Stimulated activated CD4-positive, alpha-beta T cell treated with anti-CD3 and anti-CD28 coated beads, Interleukin-1b, Interleukin-23, amount 100 ng/mL, for 24 hours (primary cell): ENCODE data around the gene IRF7.
A peak's percentile ranks its signal among the peaks of the same experiment; 100 is the strongest.

Experiments
- DNase-seq, 4 experiments: peaks; one replicate each; pipeline ENCODE4 v3.0.0-alpha.2; 2020; ENCODE audit warnings: low read depth in 4 of 4, low spot score in 1 of 4

IRF7 gene

DNA sequence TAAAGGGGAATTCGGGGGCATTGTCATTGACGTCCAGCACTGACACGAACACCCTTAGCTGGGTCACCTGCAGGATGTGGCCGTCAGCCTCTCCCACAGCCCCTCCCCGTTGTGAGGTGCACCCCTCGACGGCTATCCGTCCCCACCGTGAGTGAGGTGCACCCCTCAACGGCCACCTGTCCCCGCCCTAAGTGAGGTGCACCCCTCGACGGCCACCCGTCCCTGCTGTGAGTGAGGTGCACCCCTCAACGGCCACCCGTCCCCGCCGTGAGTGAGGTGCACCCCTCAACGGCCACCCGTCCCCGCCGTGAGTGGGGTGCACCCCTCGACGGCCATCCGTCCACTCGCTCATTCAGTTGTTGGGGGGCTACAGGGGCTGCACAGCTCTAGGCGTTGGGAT, 6.1 kb upstream of the IRF7 start:
- DNase-seq: no peak

DNA sequence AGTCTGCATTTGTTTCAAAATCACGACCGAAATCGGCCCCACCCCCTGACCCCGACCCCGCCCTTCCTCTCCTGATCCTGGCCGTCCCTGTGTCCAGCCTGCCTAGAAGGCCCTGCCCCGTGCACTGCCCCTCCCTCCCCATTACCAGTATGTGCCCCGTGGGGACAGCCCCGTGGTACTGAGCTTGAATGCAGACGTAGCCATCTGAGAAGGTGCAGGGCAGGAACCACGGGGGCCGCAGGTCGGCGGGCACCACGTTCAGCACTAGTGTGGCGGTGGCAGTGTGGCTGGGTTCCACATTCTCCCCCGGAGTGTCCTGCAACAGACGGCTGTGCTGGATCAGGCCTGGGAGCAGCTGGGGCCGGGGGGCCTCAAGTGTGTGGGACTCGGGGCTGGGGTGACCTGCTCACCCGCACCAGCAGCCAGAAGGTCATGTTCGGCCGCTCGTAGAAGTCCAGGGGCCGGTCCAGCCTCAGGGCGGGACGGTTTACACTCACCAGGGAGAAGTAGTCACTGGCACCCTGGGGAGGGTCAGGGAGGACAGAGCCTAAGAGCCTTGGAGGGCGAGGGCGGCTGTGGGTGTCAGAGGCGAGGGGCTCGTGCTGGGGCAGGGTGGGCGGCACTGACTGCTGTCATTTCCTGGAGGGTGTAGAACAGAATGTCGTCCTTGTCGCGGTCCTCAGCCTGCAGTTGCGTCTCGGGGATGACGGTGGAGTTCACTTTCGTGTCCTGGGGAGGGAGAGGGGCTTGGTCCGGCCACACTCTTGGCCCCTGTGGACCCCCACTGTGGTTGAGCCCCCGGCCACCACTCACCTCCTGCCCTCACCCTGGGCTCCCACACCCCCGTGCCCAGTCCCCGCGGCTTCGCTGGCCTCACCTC, 5.4 kb upstream of the IRF7 start:
- DNase-seq: no peak

DNA sequence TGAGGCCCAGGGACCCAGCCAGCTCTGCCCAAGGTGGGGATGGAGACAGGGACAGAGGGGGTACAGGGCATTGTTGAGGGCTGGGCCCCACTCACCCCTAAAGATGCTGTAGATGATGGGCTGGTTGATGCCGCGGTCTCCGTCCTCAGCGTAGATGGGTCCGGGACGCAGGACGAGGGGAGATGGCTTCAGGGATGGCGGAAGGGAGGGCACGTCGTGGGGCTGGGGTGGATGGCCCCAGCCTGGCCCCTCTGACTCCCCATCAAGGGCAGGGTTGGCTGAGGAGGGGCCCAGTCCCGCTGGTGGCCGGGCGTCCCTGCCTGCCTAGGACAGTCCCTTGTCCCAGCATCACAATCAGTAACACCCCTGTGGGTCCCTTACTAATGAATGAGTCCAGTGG, 4.5 kb upstream of the IRF7 start:
- no peak for DNase-seq

DNA sequence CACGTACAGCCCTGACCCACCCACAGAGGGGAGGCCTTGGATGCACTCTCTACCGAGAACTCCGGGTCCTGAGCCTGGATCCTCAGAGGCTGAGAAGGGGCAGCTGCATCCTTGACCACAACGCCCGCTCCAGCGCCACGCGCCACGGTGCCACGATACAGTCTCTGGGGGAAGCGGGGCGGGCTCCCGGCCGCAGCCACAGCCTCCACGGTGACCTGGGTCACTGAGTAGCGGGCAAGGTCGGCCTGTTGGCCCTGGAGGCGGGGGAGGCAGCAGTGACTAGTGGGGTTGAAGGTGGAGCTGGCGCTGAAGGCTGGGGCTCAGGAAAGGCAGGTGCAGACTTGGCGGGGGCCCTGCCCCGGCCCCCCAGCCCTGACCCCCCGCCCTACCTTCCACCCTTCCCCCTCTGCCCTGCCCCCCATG, 3.9 kb upstream of the IRF7 start:
- DNase-seq: no peak

DNA sequence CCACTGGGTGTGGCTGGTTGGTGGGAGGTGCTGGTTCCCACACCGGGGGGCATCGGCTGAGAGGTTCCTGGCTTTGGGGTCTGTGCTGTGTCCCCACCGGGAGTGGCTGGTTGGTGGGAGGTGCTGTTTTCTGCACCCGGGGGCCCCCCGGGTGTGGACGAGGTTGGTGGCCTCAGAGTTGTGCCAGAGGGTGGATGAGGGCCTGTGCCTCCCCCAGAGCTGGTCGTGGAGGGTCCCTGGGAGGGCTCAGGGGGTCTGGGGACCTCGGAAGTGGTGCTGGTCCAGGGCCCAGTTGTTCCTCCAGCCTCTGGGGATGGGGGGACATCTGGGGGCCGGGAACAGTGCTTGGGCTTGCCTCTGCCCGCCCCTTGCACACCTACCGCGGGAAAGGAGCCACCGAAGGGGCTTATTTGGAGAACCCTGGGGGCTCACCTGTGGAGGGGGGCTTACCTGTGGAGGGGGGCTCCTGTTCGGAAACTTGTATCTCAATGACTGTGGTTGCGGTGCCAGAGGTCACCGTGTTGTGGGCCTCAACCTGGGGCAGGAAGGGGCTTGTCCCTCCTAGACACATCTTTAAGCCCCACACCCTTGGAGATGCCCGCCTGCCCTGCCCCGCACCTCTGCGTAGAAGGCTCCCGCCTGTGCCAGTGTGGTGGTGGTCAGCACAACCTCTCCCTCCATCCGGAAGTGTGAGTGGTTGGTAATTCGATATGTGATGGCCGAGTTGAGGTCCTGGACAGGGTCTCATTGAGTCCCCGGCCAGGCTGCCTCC, 3.3 kb upstream of the IRF7 start:
- no peak for DNase-seq

DNA sequence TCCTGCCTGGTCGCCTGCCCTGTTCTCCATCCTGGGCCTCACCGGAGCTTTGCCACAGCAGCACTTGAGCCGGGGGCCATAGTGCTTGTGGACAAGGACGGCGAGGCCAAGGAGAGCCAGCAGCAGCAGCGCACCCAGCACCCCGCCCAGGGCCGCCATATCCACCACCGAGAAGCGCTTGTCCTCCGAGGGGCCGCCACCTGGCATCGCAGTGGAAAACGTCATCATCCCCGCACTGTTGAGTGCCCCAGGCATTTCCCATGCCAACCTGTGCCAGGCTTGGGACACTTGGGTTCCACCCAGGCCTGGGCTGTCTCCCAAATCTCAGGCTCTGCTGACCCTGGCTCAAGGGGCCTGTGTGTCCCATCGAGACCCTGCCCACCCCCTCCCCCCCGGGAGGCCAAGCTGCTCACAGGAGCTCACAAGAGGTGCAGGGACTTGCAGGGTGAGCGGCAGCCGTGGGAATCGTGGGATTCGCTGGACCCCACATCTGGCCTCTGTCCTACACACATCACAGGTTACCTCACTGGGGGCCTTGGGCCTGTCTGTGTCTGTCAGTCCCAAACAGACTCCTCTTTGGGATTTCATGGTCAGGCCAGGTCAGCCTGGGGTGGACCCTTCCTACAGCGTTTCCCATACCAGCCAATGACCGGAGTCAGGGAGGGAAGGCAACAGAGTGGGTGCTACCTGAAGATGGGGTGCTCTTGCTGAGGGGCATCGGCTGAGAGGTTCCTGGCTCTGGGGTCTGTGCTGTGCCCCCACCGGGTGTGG, 2.3 kb upstream of the IRF7 start:
- DNase-seq: no peak

DNA sequence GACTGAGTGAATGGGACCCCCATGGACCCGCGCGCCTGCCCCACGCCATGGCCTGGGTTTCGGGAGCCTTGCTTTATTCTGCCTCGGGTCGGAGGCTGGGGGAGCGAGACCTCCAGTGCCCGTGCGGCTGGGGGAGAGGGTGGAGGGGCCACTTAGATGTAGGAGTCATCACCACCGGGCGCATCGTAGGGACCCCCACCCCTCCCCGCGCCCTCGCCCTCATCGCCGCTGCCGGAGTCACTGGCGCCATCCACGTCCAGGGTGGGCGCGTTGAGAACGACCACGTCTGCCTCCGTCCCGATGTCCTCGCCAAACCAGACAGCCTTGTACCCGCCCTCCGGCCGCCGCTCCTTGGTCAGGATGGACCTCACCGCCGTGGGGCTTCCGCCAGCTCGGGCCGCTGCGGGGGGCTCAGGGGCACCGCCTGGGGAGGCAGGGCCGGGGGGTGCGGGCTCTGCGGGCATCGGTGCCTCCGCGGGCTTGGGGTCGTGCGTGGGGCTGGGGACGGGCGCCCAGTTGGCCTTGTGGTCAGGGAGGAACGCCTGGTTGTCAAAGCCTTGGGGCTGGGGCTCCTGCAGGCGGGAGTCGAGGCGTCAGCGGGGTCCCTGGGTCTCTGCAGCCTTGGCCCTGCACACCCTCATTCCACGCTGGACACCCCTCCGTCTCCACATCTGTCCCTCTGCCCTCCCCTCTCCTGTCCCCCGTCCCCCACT, 1.6 kb upstream of the IRF7 start:
- no peak for DNase-seq

DNA sequence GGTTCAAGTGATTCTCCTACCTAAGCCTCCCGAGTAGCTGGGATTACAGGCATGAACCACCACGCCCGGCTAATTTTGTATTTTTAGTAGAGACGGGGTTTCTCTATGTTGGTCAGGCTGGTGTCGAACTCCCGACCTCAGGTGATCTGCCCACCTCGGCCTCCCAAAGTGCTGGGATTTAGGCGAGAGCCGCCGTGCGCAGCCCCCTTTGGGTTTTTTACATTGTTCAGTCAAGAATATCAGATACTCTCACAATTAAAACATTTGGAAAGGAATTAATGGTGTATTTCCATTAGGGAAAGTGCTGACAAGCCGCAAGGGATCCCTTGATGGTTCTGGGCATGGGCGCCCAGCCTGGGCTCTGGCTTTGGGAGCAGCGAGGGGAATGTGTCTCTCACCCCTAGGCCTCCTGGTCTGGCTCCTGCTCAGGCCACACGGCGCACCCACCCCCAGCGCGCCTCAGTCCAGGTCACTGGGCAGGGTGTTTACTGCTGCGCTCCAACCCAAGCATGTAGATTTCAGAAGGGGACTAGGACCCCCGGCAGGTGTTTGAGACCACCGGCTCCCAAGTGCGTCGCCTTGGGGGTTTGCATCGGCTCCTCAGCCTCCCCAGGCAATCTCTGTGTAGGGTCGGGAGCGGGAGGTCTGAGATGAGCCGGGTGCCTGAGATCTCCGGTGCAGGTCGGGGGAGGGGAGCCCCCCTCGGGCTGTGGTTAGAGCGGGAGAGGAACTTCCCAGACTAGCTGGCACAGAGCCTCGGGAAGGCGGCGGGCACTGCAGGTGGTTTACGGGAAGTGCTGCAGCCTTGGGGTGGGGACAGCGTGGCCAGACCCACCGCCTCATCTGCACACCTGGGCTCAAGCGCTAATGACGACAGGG, 809 bp upstream of the IRF7 start:
- no peak for DNase-seq

DNA sequence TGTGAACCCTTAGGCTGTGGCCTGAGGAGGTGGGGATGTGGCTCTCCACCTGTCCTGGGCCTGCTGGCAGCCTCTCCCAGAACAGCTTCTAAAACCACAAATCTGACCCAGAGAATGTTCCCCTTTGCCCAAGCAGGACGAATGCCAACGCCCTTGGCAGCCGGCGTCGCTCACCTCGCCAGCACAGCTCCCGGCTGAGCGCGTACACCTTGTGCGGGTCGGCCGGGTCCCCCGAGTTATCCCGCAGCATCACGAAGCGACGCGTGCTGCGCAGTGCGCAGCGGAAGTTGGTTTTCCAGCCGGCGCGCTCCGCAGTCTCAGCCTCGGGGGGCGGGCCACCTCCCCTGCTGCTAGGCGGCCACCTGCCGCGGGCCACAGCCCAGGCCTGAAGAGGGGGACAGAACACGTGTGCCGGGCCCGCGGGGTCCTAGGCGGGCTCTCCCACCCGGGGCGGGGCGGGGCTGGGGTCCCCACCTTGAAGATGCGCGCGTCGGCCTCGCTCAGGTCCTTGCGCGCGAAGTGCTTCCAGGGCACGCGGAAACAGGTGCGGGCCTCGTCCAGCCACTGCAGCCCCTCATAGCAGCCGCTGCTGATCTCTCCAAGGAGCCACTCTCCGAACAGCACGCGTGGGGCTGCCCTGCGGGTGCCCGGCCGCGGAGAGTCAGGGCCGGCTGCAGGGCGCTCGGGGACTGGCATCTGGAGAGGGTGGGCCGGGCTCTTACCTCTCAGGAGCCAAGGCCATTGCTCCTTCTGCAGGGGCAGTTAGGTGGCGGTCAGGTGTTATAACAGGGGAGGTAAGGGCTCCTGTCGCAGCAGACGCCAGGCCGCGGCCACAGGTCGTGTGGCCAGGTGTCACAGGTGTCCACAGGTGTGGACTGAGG, 887 bp downstream of the IRF7 start:
- DNase-seq: no peak

DNA sequence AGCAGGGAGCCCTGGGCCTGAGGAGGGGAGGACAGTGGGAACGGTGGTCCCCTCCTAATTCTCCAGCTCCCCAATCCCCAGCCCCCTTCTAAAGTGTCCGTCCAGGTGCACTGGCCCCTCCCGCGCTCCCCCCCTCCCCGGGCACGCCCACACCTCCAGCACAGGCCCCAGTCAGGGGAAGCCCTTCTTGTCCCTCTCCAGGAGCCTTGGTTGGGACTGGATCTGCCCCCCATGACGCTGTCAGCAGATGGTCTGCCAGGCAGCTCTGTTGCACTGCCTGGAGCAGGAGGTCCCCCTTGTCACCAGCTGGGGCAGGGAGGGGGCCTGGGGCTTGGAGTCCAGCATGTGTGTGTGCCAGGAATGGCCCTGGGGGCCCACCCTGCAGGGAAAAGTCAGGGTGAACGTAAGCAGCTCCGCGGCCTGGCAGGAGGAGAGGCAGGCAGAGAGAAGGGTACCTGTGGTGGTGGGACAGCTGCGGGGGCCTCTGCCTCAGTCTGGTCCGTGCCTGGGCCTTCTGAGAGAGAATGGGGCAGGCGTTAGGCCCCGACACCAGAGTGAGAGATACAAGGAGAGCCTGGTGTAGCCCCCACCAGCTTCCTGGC, 1.6 kb downstream of the IRF7 start:
- DNase-seq: no peak

DNA sequence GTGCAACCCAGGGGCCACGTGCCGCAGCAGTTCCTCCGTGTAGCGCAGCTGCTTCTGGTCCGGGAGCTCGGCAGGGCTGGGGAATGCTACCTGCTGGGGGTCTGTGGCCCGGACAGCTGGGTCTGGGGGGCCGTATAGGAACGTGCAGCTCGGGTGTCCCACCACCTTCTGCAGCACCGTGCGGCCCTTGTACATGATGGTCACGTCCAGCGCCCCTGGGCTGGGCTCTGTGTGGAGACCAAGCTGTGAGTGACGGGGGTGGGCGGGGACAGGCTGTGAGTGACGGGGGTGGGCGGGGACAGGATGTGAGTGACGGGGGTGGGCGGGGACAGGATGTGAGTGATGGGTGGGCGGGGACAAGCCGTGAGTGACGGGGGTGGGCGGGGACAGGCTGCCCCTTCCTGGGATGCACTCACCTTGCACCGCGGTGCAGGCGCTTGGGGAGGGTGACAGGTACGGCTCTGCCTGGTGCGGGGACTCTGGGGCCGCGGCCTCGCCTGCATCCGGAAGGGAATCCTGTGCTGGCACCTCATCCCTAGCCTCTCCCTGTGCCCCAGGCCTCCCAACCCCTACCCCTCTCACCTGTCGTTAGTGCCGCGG, 2.3 kb downstream of the IRF7 start:
- peak; percentile 61 to 82 (median 74) for DNase-seq

DNA sequence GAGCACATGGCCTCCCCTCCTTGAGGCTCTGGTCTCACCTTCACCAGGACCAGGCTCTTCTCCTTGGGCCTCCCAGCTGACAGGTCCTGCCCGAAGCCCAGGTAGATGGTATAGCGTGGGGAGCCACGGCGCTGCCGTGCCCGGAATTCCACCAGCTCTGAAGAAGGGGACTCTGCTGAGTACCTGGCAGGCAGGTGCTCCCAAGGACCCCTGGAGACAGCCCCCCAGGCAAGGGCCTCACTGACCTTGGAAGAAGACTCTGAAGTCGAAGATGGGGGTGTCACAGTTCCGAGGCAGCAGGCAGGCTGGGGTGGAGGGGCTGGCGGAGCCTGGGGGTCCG, 2.8 kb downstream of the IRF7 start:
- DNase-seq: no peak

DNA sequence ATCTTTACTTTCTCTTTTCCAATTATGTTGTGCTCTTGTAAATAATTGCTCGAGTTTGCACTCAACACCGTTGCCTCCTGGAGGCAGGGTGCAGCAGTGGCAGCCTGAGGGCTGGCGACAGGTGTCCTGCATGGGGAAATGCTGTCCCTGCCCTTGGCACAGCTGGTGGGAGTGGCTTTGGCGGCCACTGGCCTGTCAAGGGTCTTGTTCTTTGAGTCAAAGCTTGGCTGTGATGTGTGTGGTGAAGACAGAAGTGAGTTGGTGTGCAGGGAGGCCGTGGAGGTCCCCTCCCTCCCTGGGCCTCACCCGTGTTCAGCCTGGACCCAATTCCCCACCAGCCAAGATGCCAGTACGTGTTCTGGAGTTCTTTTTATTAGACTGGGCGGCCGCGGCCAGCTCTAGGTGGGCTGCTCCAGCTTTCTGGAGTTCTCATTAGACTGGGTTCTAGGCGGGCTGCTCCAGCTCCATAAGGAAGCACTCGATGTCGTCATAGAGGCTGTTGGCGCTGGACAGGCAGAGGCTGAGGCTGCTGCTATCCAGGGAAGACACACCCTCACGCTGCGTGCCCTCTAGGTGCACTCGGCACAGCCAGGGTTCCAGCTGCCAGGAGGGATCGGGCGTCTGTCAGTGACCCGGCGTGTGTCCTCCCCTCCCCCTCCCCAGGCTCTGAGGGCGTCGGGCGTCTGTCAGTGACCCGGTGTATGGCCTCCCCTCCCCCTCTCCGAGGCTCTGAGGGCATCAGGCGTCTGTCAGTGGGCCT, 3.4 kb downstream of the IRF7 start:
- no peak for DNase-seq

DNA sequence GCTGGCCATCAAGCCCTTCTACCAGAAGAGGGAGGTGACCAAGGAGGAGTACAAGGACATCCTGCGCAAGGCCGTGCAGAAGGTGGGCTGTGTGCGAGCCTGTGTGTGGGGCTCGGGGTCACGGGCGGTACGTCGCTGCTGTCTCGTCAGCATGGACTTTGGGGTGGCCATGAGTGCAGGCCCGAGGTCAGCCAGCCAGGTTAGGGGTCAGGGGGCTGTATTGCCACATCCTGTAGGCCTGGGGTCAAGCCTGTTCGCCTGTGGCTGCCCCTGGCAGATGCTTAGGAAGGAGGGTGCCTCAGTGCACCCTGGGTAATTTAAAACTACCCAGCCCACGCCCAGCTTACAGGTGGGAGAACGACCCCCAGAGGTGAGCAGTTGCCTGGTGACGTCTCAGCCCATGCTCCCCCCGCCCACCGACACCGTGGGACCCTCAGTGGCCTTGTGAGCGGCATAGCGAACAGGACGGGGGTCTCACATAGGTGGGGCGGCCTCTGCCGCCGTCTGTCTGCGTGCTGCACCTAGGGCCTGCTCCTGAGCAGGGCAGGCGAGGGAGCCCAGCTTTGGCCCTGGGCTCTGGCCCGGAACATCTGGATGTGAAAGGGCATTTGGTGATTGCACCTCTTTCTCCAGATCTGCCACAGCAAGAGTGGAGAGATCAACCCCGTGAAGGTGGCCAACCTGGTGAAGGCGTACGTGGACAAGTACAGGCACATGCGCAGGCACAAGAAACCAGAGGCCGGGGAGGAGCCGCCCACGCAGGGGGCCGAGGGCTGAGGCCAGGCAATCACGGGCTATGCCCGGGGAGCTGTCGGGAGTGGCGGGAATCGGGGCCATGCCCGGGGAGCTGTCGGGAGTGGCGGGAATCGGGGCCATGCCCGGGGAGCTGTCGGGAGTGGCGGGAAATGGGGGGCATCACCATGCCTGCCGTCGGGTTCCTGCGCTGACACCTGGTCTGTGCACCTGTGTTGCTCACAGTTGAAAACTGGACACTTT, 4.5 kb downstream of the IRF7 start:
- DNase-seq: no peak

DNA sequence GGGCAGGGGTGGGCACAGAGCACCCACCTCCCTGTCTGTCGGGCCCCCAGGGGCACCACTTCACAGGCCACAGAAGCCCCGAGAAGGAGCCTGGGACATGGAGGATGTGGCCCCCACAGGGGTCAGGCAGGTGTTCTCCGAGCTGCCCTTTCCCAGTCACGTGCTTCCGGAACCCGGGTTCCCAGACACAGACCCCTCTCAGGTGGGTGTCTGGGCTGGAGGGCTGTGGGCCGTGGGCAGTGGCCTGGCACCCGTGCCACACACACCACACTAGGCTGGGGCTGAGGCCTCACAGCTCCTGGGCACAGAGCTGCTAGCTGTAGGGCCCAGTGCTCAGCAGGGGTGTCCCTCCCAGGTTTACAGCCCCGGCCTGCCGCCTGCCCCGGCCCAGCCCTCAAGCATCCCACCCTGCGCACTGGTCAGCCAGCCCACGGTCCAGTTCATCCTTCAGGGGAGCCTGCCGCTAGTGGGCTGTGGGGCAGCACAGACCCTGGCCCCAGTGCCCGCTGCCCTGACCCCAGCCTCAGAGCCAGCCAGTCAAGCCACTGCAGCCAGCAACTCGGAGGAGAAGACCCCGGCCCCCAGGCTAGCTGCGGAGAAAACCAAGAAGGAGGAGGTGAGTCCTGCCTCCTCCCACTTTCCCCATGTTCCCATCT, 5.5 kb downstream of the IRF7 start:
- no peak for DNase-seq

DNA sequence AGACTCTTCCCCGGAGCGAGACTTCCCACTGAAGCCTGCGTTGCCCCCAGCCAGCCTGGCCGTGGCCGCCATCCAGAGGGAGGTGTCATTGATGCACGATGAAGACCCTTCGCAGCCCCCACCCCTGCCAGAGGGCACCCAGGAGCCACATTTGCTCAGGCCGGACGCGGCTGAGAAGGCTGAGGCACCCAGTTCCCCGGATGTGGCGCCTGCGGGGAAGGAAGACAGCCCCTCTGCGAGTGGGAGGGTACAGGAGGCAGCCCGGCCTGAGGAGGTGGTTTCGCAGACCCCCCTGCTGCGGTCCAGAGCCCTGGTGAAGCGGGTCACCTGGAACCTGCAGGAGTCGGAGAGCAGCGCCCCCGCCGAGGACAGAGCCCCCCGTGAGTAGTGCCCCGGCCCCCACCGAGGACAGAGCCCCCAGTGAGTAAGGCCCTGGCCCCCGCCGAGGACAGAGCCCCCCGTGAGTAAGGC, 6.4 kb downstream of the IRF7 start:
- no peak for DNase-seq
